ENCODE measurements around the gene DEDD. TPM values are rescaled to one million over a fixed set of nuclear protein-coding genes. Genes with fewer than 3 reads are reported as not detected.

DEDD gene
- total and polyA plus RNA-seq, 2 of the 4 experiments (the other 2 are of a cell fraction), result 40.2 to 47.9 TPM

DNA sequence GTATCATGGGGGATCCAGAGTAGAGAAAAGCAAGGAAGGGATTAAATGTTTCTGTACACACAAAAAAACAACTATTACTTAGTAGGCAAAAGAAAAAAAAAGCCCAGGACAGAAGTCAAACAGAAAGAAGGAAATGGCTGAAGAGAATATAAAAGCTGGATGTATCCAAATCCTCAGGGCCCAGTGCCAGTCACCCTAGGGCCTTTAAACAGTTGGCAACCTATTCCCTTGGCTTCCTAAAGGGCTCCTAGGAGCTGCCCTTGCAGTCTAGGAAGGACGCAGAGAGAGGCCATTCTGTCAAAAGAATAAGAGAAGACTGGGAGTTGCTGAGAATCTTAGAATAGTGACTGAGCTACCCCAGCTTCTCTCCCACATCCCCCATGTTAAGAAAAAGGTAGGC is 39.9 kb upstream of the DEDD start (continued):
- TF ChIP-seq, protein P1, sequence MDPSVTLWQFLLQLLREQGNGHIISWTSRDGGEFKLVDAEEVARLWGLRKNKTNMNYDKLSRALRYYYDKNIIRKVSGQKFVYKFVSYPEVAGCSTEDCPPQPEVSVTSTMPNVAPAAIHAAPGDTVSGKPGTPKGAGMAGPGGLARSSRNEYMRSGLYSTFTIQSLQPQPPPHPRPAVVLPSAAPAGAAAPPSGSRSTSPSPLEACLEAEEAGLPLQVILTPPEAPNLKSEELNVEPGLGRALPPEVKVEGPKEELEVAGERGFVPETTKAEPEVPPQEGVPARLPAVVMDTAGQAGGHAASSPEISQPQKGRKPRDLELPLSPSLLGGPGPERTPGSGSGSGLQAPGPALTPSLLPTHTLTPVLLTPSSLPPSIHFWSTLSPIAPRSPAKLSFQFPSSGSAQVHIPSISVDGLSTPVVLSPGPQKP (IDR thresholded peaks at IDR 0.05; ENCODE audit: borderline replicate concordance, low read depth, low read length), result no peak
- TF ChIP-seq RCOR1 (IDR thresholded peaks at IDR 0.05; ENCODE audit: insufficient replicate concordance, low read length) (no peak), BHLHE40 (IDR thresholded peaks at IDR 0.05; ENCODE audit: low read depth, low read length) (no peak), MXI1 (IDR thresholded peaks at IDR 0.05; ENCODE audit: borderline replicate concordance, low read depth, low read length) (no peak), SMC3 (IDR thresholded peaks at IDR 0.05; ENCODE audit: low read depth, low read length) (no peak), RAD21 (IDR thresholded peaks at IDR 0.05; ENCODE audit: low read length) (no peak)
